ENCODE measurements around the gene KCTD6. TPM values are rescaled to one million over a fixed set of nuclear protein-coding genes. Genes with fewer than 3 reads are reported as not detected.

Gene KCTD6
- total RNA-seq, 1 experiment from 2014 or later, result 14.2 TPM

GRCh38 chr3:58521917-58522631 is 30.2 kb downstream of the KCTD6 start:
- Histone ChIP-seq H3K36me3 (ENCODE audit: insufficient read depth, low read length, poor library complexity, severe bottlenecking) (no peaks in the 10 kb centered on the region), H3K9me3 (ENCODE audit: low read depth, low read length, poor library complexity, severe bottlenecking) (no peaks in the 10 kb centered on the region), H3K27me3 (replicated peaks; ENCODE audit: insufficient read depth, low read depth, low read length, poor library complexity) (no peaks in the 10 kb centered on the region), H3K27ac (ENCODE audit: low read depth, low read length, poor library complexity, severe bottlenecking) (no peak overlapping the region), H3K4me1 (ENCODE audit: insufficient read depth, low read length, poor library complexity, severe bottlenecking) (peaks cover 12% of the 10 kb centered on the region), H3K4me3 (ENCODE audit: low read depth, low read length, poor library complexity, severe bottlenecking) (no peak overlapping the region)
- BruUV-seq (replicated peaks), result no TSS peak
- no peak for DNase-seq (ENCODE audit: low spot score)
- POLR2A ChIA-PET (ENCODE audit: low non-redundant PET), result no interaction called here
- CTCF ChIA-PET, result no interaction called here
- intact Hi-C loops (cut with micrococcal nuclease; ENCODE audit: unreplicated experiment), result no loop called here
- TF ChIP-seq CTCF (conservative IDR thresholded peaks at IDR 0.05; ENCODE audit: low read depth, low read length) (no peak), EZH2 (IDR thresholded peaks at IDR 0.05; ENCODE audit: borderline replicate concordance, low read depth, low read length, poor library complexity, severe bottlenecking) (no peak)

- H3K4me3 ChIP-seq (ENCODE audit: low read depth, low read length, poor library complexity, severe bottlenecking), result no peak overlapping the region
- intact Hi-C loops (cut with micrococcal nuclease; ENCODE audit: unreplicated experiment), result no loop called here
- H3K27me3 ChIP-seq (replicated peaks; ENCODE audit: insufficient read depth, low read depth, low read length, poor library complexity), result no peaks in the 10 kb centered on the region
- no peak overlapping the region for H3K27ac ChIP-seq (ENCODE audit: low read depth, low read length, poor library complexity, severe bottlenecking)
- TF ChIP-seq EZH2 (IDR thresholded peaks at IDR 0.05; ENCODE audit: borderline replicate concordance, low read depth, low read length, poor library complexity, severe bottlenecking), result no peak
- TF ChIP-seq CTCF (conservative IDR thresholded peaks at IDR 0.05; ENCODE audit: low read depth, low read length), result no peak
- no peaks in the 10 kb centered on the region for H3K9me3 ChIP-seq (ENCODE audit: low read depth, low read length, poor library complexity, severe bottlenecking)
- no peaks in the 10 kb centered on the region for H3K36me3 ChIP-seq (ENCODE audit: insufficient read depth, low read length, poor library complexity, severe bottlenecking)
- no peak for DNase-seq (ENCODE audit: low spot score)
- ChIA-PET POLR2A (ENCODE audit: low non-redundant PET) (no interaction called here), CTCF (no interaction called here)
- no TSS peak for BruUV-seq (replicated peaks)
- H3K4me1 ChIP-seq (ENCODE audit: insufficient read depth, low read length, poor library complexity, severe bottlenecking), result peaks cover 12% of the 10 kb centered on the region
Measured at GRCh38 chr3:58522759-58523425, 31.0 kb downstream of the KCTD6 start.

- no peak overlapping the region for H3K4me3 ChIP-seq (ENCODE audit: low read depth, low read length, poor library complexity, severe bottlenecking)
- POLR2A ChIA-PET (ENCODE audit: low non-redundant PET), result interaction anchor here (0.7 kb wide), 1 partner anchor 18 kb away, joined by 3 read pairs; no protein-coding TSS in a partner anchor
- no peaks in the 10 kb centered on the region for H3K9me3 ChIP-seq (ENCODE audit: low read depth, low read length, poor library complexity, severe bottlenecking)
- no peaks in the 10 kb centered on the region for H3K27me3 ChIP-seq (replicated peaks; ENCODE audit: insufficient read depth, low read depth, low read length, poor library complexity)
- H3K4me1 ChIP-seq (ENCODE audit: insufficient read depth, low read length, poor library complexity, severe bottlenecking), result peaks cover 23% of the 10 kb centered on the region
- H3K27ac ChIP-seq (ENCODE audit: low read depth, low read length, poor library complexity, severe bottlenecking), result no peak overlapping the region
- no peaks in the 10 kb centered on the region for H3K36me3 ChIP-seq (ENCODE audit: insufficient read depth, low read length, poor library complexity, severe bottlenecking)
- TF ChIP-seq CTCF (conservative IDR thresholded peaks at IDR 0.05; ENCODE audit: low read depth, low read length), result no peak
- no peak for TF ChIP-seq EZH2 (IDR thresholded peaks at IDR 0.05; ENCODE audit: borderline replicate concordance, low read depth, low read length, poor library complexity, severe bottlenecking)
- CTCF ChIA-PET, result no interaction called here
- intact Hi-C loops (cut with micrococcal nuclease; ENCODE audit: unreplicated experiment), result no loop called here
- BruUV-seq (replicated peaks), result no TSS peak
- DNase-seq (ENCODE audit: low spot score), result no peak
Measured at GRCh38 chr3:58524326-58524888, 32.5 kb downstream of the KCTD6 start.

Measured in A673 (cell line).